GM12873 (cell line): Measurements from ENCODE around the gene PTPRD.

ENCODE experiments used
- TF ChIP-seq, protein P1 (sequence below): IDR thresholded peaks from 2 replicates; pipeline ENCODE4 v1.5.1; 2012; ENCODE audit warnings: low read depth, mild to moderate bottlenecking, moderate library complexity, low read length, control low read depth; ENCODE audit not compliant: insufficient read depth; ENCODE audit errors: missing control alignments

Gene PTPRD

DNA sequence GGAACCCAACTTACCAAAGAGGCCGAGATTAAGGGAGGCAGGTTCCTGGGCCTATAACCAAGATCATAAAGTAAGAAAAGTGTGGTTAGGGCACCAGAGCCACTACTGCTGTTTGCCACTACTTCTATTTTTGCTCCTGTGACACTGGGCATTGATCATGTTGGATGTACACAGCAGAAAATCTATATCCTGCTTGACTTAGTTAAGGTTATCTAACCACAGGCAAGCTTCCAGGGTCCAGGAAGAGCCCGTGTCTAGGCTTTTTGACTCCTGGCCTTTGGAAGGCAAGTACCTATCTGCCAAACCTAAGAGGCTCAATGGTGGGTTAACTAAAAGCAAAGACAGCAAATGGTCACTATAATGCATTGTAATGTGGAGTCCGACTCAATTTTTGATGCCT lies 2315.8 kb downstream of the PTPRD start:
- TF ChIP-seq, protein P1, sequence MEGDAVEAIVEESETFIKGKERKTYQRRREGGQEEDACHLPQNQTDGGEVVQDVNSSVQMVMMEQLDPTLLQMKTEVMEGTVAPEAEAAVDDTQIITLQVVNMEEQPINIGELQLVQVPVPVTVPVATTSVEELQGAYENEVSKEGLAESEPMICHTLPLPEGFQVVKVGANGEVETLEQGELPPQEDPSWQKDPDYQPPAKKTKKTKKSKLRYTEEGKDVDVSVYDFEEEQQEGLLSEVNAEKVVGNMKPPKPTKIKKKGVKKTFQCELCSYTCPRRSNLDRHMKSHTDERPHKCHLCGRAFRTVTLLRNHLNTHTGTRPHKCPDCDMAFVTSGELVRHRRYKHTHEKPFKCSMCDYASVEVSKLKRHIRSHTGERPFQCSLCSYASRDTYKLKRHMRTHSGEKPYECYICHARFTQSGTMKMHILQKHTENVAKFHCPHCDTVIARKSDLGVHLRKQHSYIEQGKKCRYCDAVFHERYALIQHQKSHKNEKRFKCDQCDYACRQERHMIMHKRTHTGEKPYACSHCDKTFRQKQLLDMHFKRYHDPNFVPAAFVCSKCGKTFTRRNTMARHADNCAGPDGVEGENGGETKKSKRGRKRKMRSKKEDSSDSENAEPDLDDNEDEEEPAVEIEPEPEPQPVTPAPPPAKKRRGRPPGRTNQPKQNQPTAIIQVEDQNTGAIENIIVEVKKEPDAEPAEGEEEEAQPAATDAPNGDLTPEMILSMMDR: no peak

DNA sequence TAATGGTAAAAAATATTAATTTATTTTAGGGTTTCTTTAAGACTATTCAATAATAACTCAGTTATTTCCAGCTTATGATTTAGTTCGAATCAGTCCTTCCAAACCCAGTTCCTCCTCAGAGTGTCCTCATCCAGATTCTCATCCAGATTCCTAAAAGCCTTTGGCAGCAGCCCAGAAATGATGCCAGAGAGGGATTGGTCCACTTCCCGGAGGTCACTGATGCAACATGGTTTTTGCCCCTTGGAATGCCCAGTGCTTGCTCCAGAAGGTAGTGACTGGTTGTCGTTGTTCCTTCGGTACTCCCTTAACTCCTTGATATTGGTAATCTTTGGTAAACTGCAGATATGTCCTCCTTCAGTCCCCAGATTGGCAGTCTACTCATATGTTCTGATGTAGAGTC lies 2320.1 kb downstream of the PTPRD start:
- TF ChIP-seq, protein P1: no peak

DNA sequence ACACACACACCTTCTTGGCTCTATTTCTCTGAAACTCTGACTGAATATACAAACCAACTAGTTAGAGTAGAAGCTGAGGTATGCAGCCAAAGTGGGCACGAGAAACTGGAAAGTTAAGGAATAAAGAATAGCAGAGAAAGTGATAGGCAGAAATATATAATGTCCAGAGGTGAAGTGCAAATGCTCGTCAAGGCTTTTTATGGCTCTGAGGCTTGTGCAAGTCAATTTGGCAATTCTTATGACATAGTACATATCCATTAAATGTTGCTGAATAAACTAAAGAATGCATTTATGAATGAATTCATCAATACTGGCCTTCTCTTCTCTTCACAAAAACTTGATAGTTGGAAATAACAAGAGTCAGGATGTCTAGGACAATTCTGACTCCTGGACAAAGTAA lies 2323.1 kb downstream of the PTPRD start:
- TF ChIP-seq, protein P1: no peak

DNA sequence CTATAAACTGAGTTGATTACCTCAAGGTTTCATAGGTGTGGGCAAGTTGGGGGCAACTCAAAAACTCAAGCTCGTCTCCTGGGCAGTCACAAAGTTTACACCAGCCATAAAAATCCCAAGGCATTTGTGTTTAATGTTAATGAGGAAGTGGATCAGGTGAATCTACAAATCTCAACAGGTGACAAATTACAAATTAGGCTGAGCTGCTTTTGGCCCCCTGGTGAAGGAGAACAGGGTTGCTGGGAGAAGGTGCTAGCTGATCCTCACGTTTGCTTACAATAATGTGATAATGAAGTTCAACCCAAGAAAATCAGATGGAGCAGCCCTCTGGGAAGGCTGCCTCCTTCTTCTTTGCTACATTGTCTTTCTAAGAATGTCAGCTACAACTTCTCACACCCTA lies 2324.8 kb downstream of the PTPRD start:
- TF ChIP-seq, protein P1: no peak

DNA sequence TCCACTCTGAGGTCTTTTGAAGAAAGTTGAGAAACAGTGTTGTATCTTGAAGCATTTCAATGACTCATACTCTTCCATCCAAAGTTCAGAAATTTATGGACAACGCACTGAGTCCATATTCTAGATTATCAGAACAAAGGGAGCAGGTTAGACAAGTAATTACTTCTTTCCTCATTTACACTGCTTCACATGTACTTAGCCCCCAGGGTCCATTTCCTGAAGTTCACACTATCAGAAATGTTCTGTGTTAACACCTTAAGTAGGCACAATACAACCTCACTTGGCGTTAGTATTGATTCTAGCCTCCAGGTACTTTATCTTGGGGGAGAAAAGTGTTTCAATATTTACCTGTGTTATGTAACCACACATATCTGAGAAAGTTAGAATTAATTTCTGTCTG lies 2325.3 kb downstream of the PTPRD start:
- TF ChIP-seq, protein P1: no peak

DNA sequence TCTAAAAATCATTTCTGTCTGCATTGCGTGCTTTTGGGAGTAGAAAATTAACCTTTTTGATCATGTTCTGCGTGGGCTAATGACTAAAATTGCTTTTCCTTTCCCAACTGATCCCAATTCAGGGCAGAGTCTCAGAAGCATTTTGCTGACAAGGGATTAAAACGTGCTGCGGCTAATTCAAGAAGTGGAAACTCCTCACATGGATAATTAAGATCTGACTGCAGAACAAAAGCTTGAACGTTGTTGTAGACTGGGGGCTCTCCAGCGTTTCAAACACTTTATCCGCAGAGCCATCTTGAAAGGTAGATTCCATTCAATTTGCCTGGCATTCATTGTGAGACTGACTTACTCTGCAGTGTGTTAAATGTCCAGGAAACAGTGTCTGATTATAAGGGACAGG lies 2327.9 kb downstream of the PTPRD start:
- TF ChIP-seq, protein P1: no peak

DNA sequence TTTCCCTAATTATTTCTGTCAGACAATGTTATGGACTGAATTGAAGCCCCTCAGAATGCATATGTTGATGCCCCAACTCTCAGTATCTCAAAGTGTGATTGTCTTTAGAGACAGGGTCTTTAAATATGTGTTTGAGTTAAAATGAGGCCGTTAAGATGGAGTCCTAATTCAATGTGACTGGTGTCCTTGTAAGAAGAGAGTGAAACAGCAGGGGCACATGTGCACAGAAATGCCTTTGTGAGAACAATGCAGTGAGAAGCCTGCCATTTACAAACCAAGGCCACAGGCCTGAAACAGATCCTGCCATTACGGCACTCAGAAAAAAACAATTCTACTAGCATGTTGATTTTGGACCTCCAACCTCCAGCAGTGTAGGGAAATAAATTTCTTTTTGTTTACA lies 2330.3 kb downstream of the PTPRD start:
- TF ChIP-seq, protein P1: no peak
